ENCODE measurements around the gene MGMT.

MGMT gene

GRCh38 chr10:129711291-129711690 lies 244.2 kb downstream of the MGMT start:
- no peak overlapping the region for H3K4me3 ChIP-seq (ENCODE audit: low read depth, low read length)
- in situ Hi-C loops (cut with HindIII; ENCODE audit: low sequenced_read_pairs) = no loop called here
- TF ChIP-seq, protein P1, sequence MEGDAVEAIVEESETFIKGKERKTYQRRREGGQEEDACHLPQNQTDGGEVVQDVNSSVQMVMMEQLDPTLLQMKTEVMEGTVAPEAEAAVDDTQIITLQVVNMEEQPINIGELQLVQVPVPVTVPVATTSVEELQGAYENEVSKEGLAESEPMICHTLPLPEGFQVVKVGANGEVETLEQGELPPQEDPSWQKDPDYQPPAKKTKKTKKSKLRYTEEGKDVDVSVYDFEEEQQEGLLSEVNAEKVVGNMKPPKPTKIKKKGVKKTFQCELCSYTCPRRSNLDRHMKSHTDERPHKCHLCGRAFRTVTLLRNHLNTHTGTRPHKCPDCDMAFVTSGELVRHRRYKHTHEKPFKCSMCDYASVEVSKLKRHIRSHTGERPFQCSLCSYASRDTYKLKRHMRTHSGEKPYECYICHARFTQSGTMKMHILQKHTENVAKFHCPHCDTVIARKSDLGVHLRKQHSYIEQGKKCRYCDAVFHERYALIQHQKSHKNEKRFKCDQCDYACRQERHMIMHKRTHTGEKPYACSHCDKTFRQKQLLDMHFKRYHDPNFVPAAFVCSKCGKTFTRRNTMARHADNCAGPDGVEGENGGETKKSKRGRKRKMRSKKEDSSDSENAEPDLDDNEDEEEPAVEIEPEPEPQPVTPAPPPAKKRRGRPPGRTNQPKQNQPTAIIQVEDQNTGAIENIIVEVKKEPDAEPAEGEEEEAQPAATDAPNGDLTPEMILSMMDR (IDR thresholded peaks at IDR 0.05; ENCODE audit: low read depth, low read length) = no peak
- no peak for DNase-seq (ENCODE audit: low read depth, low spot score)

GRCh38 chr10:129712000-129712399 lies 245.0 kb downstream of the MGMT start:
- DNase-seq (ENCODE audit: low read depth, low spot score) = no peak
- in situ Hi-C loops (cut with HindIII; ENCODE audit: low sequenced_read_pairs) = no loop called here
- TF ChIP-seq, protein P1 (IDR thresholded peaks at IDR 0.05; ENCODE audit: low read depth, low read length) = no peak
- H3K4me3 ChIP-seq (ENCODE audit: low read depth, low read length) = no peak overlapping the region

GRCh38 chr10:129713659-129714265 lies 246.7 kb downstream of the MGMT start:
- in situ Hi-C loops (cut with HindIII; ENCODE audit: low sequenced_read_pairs) = no loop called here
- H3K4me3 ChIP-seq (ENCODE audit: low read depth, low read length) = no peak overlapping the region
- TF ChIP-seq, protein P1 (IDR thresholded peaks at IDR 0.05; ENCODE audit: low read depth, low read length) = no peak
- DNase-seq (ENCODE audit: low read depth, low spot score) = no peak

- in situ Hi-C loops (cut with HindIII; ENCODE audit: low sequenced_read_pairs) = no loop called here
- no peak overlapping the region for H3K4me3 ChIP-seq (ENCODE audit: low read depth, low read length)
- TF ChIP-seq, protein P1 (IDR thresholded peaks at IDR 0.05; ENCODE audit: low read depth, low read length) = no peak
- no peak for DNase-seq (ENCODE audit: low read depth, low spot score)
Observed at GRCh38 chr10:129715805-129716204, 248.8 kb downstream of the MGMT start.

GRCh38 chr10:129716211-129716681 lies 249.2 kb downstream of the MGMT start:
- DNase-seq (ENCODE audit: low read depth, low spot score) = no peak
- TF ChIP-seq, protein P1 (IDR thresholded peaks at IDR 0.05; ENCODE audit: low read depth, low read length) = no peak
- no peak overlapping the region for H3K4me3 ChIP-seq (ENCODE audit: low read depth, low read length)
- in situ Hi-C loops (cut with HindIII; ENCODE audit: low sequenced_read_pairs) = no loop called here

DNA sequence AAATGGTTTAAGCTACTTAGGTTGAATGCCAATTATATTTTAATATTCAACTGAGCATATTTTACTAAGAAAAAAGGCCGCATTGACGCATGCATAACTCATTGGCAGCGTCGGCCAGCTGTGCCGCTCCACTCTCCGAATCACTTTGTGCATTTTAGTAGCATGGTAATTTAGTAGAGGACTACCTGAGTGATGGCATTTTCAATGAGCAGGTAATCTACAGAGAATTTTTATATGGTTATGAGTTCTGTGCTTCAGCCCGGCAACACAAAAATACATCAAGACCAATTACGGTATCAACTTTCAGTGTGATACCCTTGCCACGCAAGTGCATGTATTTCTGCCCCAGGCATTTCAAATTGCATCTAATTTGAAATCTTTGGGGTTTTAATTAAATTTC lies 249.8 kb downstream of the MGMT start:
- TF ChIP-seq, protein P1 (IDR thresholded peaks at IDR 0.05; ENCODE audit: low read depth, low read length) = no peak
- in situ Hi-C loops (cut with HindIII; ENCODE audit: low sequenced_read_pairs) = no loop called here
- DNase-seq (ENCODE audit: low read depth, low spot score) = no peak
- no peak overlapping the region for H3K4me3 ChIP-seq (ENCODE audit: low read depth, low read length)

Data from astrocyte of the spinal cord (primary cell).